Upper lobe of left lung (tissue), 4 donors: ENCODE measurements around the gene SHKBP1.

Experiments
- CTCF ChIP-seq, 6 experiments: fragments of 450-650 bp in 4 of 6; fragments of 200-600 bp in 2 of 6; sonication (generic) in 2 of 6; IDR thresholded peaks; one replicate each; pipeline ENCODE4 v1.5.1; 2016 to 2019; ENCODE audit warnings: antibody characterized with exemption in 6 of 6
- EP300 ChIP-seq, 4 donors: sonication (generic); formaldehyde crosslinking; IDR thresholded peaks; one replicate each; pipeline ENCODE4 v1.5.1; 2017; ENCODE audit warnings: antibody characterized with exemption in 4 of 4, control low read depth in 2 of 4
- POLR2A ChIP-seq, 4 donors: fragments of 450-650 bp; IDR thresholded peaks; one replicate each; pipeline ENCODE4 v1.5.1; 2016 to 2017; ENCODE audit warnings: antibody characterized with exemption in 4 of 4, mild to moderate bottlenecking in 2 of 4
- POLR2AphosphoS5 ChIP-seq, 2 donors: sonication (generic); formaldehyde crosslinking; IDR thresholded peaks; one replicate each; pipeline ENCODE4 v1.5.1; 2017; ENCODE audit warnings: antibody characterized with exemption in 2 of 2

GRCh38 chr19:40533508-40533907, 43.2 kb upstream of the SHKBP1 start:
- no peak for TF ChIP-seq POLR2A (IDR thresholded peaks at IDR 0.05)
- TF ChIP-seq CTCF (IDR thresholded peaks at IDR 0.05): no peak
- TF ChIP-seq EP300 (IDR thresholded peaks at IDR 0.05): no peak
- TF ChIP-seq POLR2AphosphoS5 (IDR thresholded peaks at IDR 0.05): no peak
